IMR-90 (cell line): ENCODE measurements around the gene DNAJC11.

Experiments used
- BHLHE40 ChIP-seq: fragments of 150-350 bp; IDR thresholded peaks from 2 replicates; pipeline ENCODE4 v1.6.1; 2016; ENCODE audit warnings: mild to moderate bottlenecking, low read depth, low read length
- CEBPB ChIP-seq: IDR thresholded peaks from 2 replicates; pipeline ENCODE4 v1.6.1; 2012; ENCODE audit warnings: low read depth, low read length, improper control_type of control experiment
- CHD1 ChIP-seq: IDR thresholded peaks from 2 replicates; pipeline ENCODE4 v1.6.1; 2012; ENCODE audit warnings: low read depth, low read length, improper control_type of control experiment
- MAZ ChIP-seq: IDR thresholded peaks from 2 replicates; pipeline ENCODE4 v1.6.1; 2012; ENCODE audit warnings: low read depth, mild to moderate bottlenecking, low read length, improper control_type of control experiment, moderate library complexity, borderline replicate concordance
- MXI1 ChIP-seq: IDR thresholded peaks from 2 replicates; pipeline ENCODE4 v1.6.1; 2012; ENCODE audit warnings: low read depth, mild to moderate bottlenecking, low read length, moderate library complexity, borderline replicate concordance
- POLR2A ChIP-seq: IDR thresholded peaks from 2 replicates; pipeline ENCODE4 v1.6.1; 2012; ENCODE audit warnings: mild to moderate bottlenecking, low read depth, low read length
- RAD21 ChIP-seq: IDR thresholded peaks from 2 replicates; pipeline ENCODE4 v1.6.1; 2012; ENCODE audit warnings: low read length, improper control_type of control experiment
- RCOR1 ChIP-seq: IDR thresholded peaks from 2 replicates; pipeline ENCODE4 v1.6.1; 2012; ENCODE audit warnings: mild to moderate bottlenecking, low read length, improper control_type of control experiment; ENCODE audit not compliant: insufficient replicate concordance
- RFX5 ChIP-seq: IDR thresholded peaks from 2 replicates; pipeline ENCODE4 v1.8.0; 2012; ENCODE audit warnings: low read depth, mild to moderate bottlenecking, low read length, moderate library complexity
- TF ChIP-seq, protein P1 (sequence below): conservative IDR thresholded peaks from 2 replicates; pipeline ENCODE4 v1.5.1; 2012; ENCODE audit warnings: mild to moderate bottlenecking, low read depth, low read length, improper control_type of control experiment
- TF ChIP-seq, protein P2 (sequence below): fragments of 150-350 bp; IDR thresholded peaks from 2 replicates; pipeline ENCODE4 v1.6.1; 2016; ENCODE audit warnings: low read depth, mild to moderate bottlenecking, low read length, moderate library complexity, borderline replicate concordance

DNA sequence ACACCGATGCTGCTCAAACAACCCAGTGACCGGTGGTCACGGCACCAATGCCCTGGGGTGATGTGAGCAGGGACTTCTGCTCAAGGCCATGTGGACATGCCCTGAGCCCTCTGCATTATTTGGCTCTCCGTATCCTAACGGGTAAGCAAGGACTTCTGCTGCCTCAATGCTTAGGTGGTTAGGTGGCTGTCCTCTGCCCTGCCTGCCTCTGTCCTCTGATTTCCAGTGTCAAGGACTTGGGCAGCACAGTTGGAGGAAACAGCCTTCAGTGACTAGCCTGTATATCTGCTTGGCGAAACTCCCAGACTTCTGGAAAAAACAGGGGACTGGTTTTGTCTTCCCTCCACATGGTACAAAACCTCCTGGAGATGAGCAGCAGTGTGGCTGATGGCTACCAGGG is 34.5 kb downstream of the DNAJC11 start:
- TF ChIP-seq, protein P1, sequence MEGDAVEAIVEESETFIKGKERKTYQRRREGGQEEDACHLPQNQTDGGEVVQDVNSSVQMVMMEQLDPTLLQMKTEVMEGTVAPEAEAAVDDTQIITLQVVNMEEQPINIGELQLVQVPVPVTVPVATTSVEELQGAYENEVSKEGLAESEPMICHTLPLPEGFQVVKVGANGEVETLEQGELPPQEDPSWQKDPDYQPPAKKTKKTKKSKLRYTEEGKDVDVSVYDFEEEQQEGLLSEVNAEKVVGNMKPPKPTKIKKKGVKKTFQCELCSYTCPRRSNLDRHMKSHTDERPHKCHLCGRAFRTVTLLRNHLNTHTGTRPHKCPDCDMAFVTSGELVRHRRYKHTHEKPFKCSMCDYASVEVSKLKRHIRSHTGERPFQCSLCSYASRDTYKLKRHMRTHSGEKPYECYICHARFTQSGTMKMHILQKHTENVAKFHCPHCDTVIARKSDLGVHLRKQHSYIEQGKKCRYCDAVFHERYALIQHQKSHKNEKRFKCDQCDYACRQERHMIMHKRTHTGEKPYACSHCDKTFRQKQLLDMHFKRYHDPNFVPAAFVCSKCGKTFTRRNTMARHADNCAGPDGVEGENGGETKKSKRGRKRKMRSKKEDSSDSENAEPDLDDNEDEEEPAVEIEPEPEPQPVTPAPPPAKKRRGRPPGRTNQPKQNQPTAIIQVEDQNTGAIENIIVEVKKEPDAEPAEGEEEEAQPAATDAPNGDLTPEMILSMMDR: no peak
- TF ChIP-seq MXI1 (no peak), RFX5 (no peak), RAD21 (no peak), POLR2A (no peak), CEBPB (no peak), RCOR1 (no peak), CHD1 (no peak), BHLHE40 (no peak), MAZ (no peak)
- TF ChIP-seq, protein P2, sequence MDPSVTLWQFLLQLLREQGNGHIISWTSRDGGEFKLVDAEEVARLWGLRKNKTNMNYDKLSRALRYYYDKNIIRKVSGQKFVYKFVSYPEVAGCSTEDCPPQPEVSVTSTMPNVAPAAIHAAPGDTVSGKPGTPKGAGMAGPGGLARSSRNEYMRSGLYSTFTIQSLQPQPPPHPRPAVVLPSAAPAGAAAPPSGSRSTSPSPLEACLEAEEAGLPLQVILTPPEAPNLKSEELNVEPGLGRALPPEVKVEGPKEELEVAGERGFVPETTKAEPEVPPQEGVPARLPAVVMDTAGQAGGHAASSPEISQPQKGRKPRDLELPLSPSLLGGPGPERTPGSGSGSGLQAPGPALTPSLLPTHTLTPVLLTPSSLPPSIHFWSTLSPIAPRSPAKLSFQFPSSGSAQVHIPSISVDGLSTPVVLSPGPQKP: no peak
